Muscle of leg (tissue), 11 donors: ENCODE measurements around the gene NBPF1. TPM values are rescaled to one million over a fixed set of nuclear protein-coding genes. Genes with fewer than 3 reads are reported as not detected.
"Not testable (repeated sequence)": the region's sequence is repeated elsewhere in the genome, so short reads cannot be mapped to it uniquely, and the experiment has no call there.

Source experiments
- DNase-seq: peaks from one replicate; pipeline ENCODE4 v3.0.0; 2013
- H3K27ac ChIP-seq: one replicate; pipeline ENCODE4 v1.5.1; 2013; ENCODE audit warnings: mild to moderate bottlenecking, low read length, control low read depth
- H3K27me3 ChIP-seq: one replicate; pipeline ENCODE4 v1.6.1; 2013; ENCODE audit warnings: low read length; ENCODE audit not compliant: control insufficient read depth, insufficient read depth
- H3K36me3 ChIP-seq: one replicate; pipeline ENCODE4 v1.6.1; 2013; ENCODE audit warnings: low read length; ENCODE audit not compliant: control insufficient read depth, insufficient read depth
- H3K4me1 ChIP-seq: one replicate; pipeline ENCODE4 v1.6.1; 2013; ENCODE audit warnings: low read length; ENCODE audit not compliant: control insufficient read depth, insufficient read depth
- H3K4me3 ChIP-seq: one replicate; pipeline ENCODE4 v1.5.1; 2013; ENCODE audit warnings: low read length, control low read depth
- H3K9me3 ChIP-seq: replicated peaks from 2 replicates; pipeline ENCODE4 v1.6.1; 2013; ENCODE audit warnings: low read depth, low read length; ENCODE audit not compliant: control insufficient read depth
- WGBS: methylation state at CpG from one replicate; pipeline ENCODE4 v1.1.5; 2013; ENCODE audit warnings: missing lambda C conversion rate; ENCODE audit not compliant: insufficient coverage; 5-methylcytosine and 5-hydroxymethylcytosine counted together
- polyA plus RNA-seq, 8 donors: library from polyadenylated mRNA; unstranded; fragments of 120-200 nt; gene quantifications; one replicate each; pipeline versions ENCODE4 v1.2.1 to v1.2.3, GENCODE V29; 2013; ENCODE audit warnings: inconsistent platforms in 1 of 8, low replicate concordance in 1 of 8; ENCODE audit not compliant: insufficient read length in 8 of 8, insufficient read depth in 1 of 8
- total RNA-seq: library from RNA; stranded (reverse); fragments of 120-200 nt; gene quantifications from one replicate; pipeline ENCODE4 v1.2.4, GENCODE V29; 2013

NBPF1 gene
- total and polyA plus RNA-seq, 9 donors: 72.6 to 148 (median 114) TPM

DNA sequence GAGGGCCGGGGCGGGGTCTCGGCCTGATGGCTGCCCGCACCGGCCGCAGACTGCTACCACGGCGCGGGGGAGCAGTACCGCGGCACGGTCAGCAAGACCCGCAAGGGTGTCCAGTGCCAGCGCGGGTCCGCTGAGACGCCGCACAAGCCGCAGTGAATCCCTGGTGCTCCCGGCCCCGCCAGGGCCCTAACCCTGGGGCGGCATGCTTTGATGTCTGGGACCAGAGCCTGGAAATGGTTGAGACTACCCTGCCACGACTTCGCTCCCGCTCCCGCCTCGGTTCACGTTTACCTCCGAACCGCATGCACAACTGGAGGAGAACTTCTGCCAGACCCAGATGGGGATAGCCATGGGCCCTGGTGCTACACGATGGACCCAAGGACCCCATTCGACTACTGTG is 34.9 kb upstream of the NBPF1 start:
- DNase-seq, H3K4me3 ChIP-seq, H3K27ac ChIP-seq, H3K36me3 ChIP-seq, H3K9me3 ChIP-seq: not testable (repeated sequence)
- Histone ChIP-seq H3K4me1 (peaks cover 16% of the 10 kb centered on the region), H3K27me3 (peaks cover 11% of the 10 kb centered on the region)
- WGBS: 5% methylated on average over 12 of the region's 32 CpGs

DNA sequence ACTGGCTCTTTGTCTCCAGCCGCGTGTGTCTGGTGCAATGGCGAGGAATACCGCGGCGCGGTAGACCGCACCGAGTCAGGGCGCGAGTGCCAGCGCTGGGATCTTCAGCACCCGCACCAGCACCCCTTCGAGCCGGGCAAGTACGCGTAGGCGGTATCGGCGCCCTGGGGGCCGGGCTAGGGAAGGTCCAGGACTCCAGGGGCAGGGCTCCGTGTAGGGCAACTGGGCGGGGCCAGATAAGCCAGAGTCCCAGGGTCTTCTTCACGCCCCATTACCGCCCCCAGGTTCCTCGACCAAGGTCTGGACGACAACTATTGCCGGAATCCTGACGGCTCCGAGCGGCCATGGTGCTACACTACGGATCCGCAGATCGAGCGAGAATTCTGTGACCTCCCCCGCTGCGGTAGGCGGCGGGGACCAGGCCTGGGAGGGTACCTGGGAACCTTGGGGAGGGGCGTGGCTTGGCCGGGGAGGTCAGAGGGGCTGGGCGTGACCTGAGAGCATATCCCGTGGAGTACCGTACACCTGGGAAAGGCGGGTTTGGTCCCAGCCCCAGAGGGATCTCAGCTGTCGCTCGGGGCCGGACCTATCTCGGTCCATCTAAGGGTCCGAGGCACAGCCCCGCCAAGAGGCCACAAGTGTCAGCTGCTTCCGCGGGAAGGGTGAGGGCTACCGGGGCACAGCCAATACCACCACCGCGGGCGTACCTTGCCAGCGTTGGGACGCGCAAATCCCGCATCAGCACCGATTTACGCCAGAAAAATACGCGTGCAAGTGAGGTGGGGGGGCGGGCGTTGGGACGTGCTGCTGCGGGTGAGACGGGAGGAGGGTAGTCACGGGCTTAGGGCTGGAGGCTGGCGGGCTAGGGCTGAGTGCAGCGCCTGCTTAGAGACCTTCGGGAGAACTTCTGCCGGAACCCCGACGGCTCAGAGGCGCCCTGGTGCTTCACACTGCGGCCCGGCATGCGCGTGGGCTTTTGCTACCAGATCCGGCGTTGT is 34.1 kb upstream of the NBPF1 start:
- H3K36me3 ChIP-seq, H3K9me3 ChIP-seq, H3K4me3 ChIP-seq, H3K27ac ChIP-seq, DNase-seq: not testable (repeated sequence)
- H3K4me1 ChIP-seq: peaks cover 24% of the 10 kb centered on the region
- 9% methylated on average over 16 of the region's 84 CpGs for WGBS
- peaks cover 11% of the 10 kb centered on the region for H3K27me3 ChIP-seq

DNA sequence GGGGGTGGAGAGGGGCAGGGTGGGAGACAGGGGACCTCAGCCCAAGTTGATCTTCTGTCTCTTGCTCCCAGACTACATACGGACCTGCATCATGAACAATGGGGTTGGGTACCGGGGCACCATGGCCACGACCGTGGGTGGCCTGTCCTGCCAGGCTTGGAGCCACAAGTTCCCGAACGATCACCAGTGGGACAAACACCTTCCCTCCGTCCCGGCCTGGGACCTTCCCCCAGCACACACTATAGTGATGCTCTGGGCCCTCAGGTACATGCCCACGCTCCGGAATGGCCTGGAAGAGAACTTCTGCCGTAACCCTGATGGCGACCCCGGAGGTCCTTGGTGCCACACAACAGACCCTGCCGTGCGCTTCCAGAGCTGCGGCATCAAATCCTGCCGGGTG is 33.4 kb upstream of the NBPF1 start:
- not testable (repeated sequence) for H3K9me3 ChIP-seq, H3K4me3 ChIP-seq, DNase-seq, H3K27ac ChIP-seq
- Histone ChIP-seq H3K36me3 (peaks cover 10% of the 10 kb centered on the region), H3K4me1 (peaks cover 24% of the 10 kb centered on the region), H3K27me3 (peaks cover 11% of the 10 kb centered on the region)
- WGBS: 100% methylated on average over 1 of the region's 17 CpGs

DNA sequence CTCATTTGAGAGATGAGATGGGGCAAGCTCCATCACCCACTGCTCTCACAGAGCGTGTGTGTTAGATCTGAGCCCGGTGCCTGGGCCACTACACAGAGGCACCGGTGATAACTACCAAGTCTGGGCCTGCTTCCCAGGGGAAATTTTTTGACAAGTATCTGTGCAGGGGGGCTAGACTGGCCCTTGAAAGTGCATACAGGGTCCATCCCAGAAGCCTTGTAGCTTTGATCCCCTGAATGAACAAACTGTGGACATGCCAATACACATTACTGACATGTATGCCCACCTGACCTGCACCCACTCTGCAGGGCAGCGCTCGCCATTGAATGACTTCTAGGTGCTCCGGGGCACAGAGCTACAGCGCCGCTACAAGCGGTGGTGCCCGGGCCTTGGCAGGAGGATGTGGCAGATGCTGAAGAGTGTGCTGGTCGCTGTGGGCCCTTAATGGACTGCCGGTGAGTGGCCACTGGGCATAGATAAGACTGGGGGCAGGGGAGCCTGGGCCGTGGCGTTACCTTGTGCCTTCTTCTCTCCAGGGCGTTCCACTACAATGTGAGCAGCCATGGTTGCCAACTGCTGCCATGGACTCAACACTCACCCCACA is 32.8 kb upstream of the NBPF1 start:
- Histone ChIP-seq H3K4me1 (peaks cover 24% of the 10 kb centered on the region), H3K36me3 (peaks cover 13% of the 10 kb centered on the region), H3K27me3 (peaks cover 11% of the 10 kb centered on the region)
- H3K4me3 ChIP-seq, H3K27ac ChIP-seq, H3K9me3 ChIP-seq, DNase-seq: not testable (repeated sequence)
- WGBS: 94% methylated on average over 14 of the region's 15 CpGs

DNA sequence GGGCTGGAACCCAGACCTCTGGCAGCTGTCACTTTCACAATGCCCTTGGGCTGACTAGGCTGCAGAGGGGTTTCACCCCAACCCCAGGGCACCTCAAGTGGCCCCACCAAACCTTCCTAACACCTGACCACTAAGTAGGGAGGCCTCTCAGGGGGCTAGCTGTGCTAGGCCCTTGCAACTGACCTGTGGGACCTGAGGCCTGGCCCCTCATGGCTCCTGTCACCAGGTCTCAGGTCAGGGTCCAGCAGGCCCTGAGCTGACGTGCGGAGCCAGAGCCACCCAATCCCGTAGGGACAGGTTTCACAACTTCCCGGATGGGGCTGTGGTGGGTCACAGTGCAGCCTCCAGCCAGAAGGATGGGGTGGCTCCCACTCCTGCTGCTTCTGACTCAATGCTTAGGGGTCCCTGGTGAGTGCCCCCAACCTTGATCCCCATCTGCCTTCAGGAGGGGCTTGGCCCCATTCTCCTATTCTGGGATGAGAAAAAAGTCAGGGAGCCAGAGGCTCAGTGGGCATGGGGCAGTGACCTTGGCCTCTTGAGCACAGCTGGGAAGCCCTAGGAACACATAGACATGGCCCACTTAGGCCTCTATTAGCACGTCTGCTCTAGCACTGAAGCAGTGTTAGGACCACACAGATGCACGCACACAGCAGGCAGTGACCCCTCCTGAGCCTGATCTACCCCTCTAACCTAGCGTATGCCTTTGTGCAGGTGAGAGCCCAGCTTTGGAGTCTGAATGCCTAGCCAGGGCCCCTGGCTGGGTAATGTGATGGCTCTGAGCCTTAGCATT is 32.1 kb upstream of the NBPF1 start:
- Histone ChIP-seq H3K36me3 (peaks cover 13% of the 10 kb centered on the region), H3K4me1 (peaks cover 26% of the 10 kb centered on the region), H3K27me3 (peaks cover 11% of the 10 kb centered on the region), H3K4me3 (peak overlapping the region; percentile 58)
- H3K9me3 ChIP-seq, H3K27ac ChIP-seq: not testable (repeated sequence)
- 100% methylated on average over 1 of the region's 7 CpGs for WGBS
- DNase-seq: peak; percentile 28

DNA sequence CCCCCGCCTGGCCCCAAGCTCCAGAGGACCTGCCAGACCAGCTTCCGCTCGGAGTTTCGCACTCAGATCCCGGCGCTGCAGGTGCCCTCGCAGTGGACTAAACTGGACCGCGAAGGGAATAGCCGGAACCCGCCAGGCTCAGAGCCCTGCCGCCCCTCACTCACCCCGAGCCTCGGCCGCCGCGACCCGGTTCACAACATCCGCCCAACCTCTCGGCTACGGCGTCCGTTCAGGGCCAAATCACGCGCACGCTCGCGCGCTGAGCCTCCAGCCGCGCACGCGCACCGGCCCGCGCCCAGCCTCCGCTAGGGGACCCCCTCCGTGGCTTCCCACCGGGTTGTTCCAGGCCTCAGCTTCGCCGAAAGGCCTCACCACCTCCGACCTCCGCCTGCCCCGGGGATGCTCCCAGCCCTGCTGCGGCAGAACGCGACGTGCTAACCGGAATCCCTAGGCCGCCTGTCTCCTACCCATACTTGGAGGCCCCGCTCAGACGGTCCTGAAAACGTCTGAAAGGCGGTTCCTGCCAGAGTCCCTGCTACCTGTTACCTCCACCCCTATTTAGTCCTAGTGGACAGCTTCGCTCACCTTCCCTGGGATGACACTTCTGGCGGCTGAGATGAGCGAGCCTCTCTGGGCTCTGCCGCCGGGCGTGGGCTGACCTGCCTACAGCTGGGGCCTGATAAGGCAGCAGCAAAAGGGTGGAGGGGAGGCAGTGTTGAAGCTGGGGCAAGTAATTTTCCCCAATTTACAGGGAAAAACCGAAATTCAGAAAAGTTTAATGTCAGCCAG is 31.3 kb upstream of the NBPF1 start:
- Histone ChIP-seq H3K36me3 (peaks cover 13% of the 10 kb centered on the region), H3K27ac (peak overlapping the region; percentile 72), H3K4me1 (peaks cover 29% of the 10 kb centered on the region), H3K4me3 (peak overlapping the region; percentile 58), H3K27me3 (peaks cover 11% of the 10 kb centered on the region)
- not testable (repeated sequence) for H3K9me3 ChIP-seq
- 2% methylated on average over 55 of the region's 61 CpGs for WGBS
- peak; percentile 99 for DNase-seq

DNA sequence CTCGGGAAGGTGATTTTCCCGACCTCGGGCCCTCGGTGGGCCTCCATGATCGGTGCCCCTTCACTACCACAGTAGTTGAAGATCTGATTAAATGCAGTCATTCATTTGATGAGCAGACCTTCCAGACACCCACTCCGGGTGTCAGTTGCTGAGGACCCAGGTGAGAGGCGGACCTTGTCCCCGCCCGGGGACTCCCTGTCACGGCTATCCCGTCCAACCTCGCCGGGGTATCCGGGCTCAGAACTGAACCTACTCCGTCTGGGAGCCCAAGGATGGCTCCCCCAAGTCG is 30.8 kb upstream of the NBPF1 start:
- 2% methylated on average over 15 of the region's 16 CpGs for WGBS
- DNase-seq: no peak
- Histone ChIP-seq H3K9me3 (no peaks in the 10 kb centered on the region), H3K27me3 (peaks cover 11% of the 10 kb centered on the region), H3K4me1 (peaks cover 35% of the 10 kb centered on the region), H3K27ac (peak overlapping the region; percentile 72), H3K36me3 (peaks cover 16% of the 10 kb centered on the region), H3K4me3 (peak overlapping the region; percentile 58)

DNA sequence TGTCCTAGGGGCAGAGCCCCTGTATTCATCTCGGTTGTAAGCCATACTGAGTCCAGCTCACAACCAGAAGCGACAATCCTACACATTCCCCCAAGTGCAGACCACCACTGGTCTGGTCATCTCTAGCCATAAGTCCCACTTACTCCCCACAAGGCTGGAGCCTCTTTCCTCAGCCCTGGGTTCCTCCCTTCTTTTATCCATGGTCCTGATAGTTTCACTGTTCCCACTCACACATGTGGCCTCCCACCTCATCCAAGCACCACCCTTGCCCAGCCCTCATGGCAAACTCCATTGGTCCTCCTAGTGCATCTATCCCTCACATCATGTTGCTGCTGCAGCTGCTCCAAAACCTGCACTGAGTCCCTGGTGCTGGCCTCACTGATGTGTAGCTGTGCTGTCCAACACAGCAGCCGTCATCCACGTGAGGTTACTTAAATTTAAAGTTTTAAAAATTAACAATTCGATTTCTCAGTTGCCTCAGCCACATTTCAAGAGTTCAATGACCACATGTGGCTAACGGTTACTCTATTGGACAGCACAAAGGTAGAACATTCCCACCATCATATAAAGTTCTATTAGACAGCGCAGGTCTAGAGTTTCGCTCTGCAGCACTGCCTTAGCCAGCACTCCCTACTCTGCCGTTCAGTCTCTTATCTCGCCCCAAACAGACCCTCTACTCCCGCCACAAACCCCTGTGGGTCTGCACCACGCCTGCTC is 30.3 kb upstream of the NBPF1 start:
- Histone ChIP-seq H3K4me1 (peaks cover 40% of the 10 kb centered on the region), H3K27ac (peak overlapping the region; percentile 72), H3K36me3 (peaks cover 19% of the 10 kb centered on the region), H3K4me3 (peak overlapping the region; percentile 58)
- H3K27me3 ChIP-seq, H3K9me3 ChIP-seq: not testable (repeated sequence)
- peak; percentile 16 for DNase-seq
- WGBS: 20% methylated on average over 11 of the region's 12 CpGs

DNA sequence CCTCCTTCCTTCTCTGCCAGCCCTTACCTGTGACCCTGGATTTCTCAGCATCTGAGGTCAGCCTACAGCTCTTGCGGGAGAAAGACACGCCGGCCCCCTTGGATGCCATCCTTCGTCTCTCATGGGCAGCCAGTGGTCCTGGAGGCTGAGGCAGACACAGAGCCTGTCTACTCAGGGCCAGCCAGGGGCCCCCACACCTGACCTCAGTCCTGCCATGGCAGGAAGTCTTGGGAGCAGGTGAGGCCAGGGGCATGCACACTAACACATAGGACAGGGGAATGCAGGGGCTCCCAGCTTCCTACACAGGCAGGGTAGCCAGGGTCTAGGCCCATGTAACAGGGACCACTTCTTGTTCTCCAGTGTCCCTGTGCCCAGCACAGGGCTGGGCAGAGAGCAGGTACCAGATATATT is 29.6 kb upstream of the NBPF1 start:
- H3K27ac ChIP-seq, H3K9me3 ChIP-seq, H3K27me3 ChIP-seq, H3K4me3 ChIP-seq: not testable (repeated sequence)
- peaks cover 46% of the 10 kb centered on the region for H3K4me1 ChIP-seq
- peak; percentile 18 for DNase-seq
- 91% methylated on average over 4 of the region's 4 CpGs for WGBS
- H3K36me3 ChIP-seq: peaks cover 19% of the 10 kb centered on the region
